Peyer's patch (tissue), 4 donors: ENCODE measurements around the gene COBL. TPM values are rescaled to one million over a fixed set of nuclear protein-coding genes. Genes with fewer than 3 reads are reported as not detected.

Experiments
- DNase-seq, 3 donors: peaks; one replicate each; pipeline ENCODE4 v3.0.0-alpha.2; 2017 to 2019
- H3K27ac ChIP-seq, 4 donors: fragments of 200-600 bp; sonication (generic); one replicate each; pipeline ENCODE4 v1.5.1; 2016 to 2019
- H3K27me3 ChIP-seq, 2 donors: fragments of 200-600 bp; sonication (generic); one replicate each; pipeline ENCODE4 v1.5.1; 2019
- H3K36me3 ChIP-seq, 3 donors: fragments of 200-600 bp; sonication (generic); one replicate each; pipeline ENCODE4 v1.5.1; 2016 to 2019
- H3K4me1 ChIP-seq, 4 donors: fragments of 200-600 bp; sonication (generic); one replicate each; pipeline ENCODE4 v1.5.1; 2016 to 2019
- H3K4me3 ChIP-seq, 4 donors: fragments of 200-600 bp; sonication (generic); 1 replicate in 3 of 4; 2 replicates in 1 of 4; pipeline ENCODE4 v1.5.1; 2016 to 2019; ENCODE audit warnings: mild to moderate bottlenecking in 1 of 4
- H3K9me3 ChIP-seq, 4 donors: fragments of 200-600 bp; sonication (generic); one replicate each; pipeline ENCODE4 v1.5.1; 2016 to 2019; ENCODE audit warnings: mild to moderate bottlenecking in 1 of 4
- CTCF ChIP-seq, 6 experiments: fragments of 450-650 bp in 4 of 6; fragments of 200-600 bp in 2 of 6; sonication (generic) in 1 of 6; IDR thresholded peaks; one replicate each; pipeline ENCODE4 v1.5.1; 2017 to 2019; ENCODE audit warnings: antibody characterized with exemption in 6 of 6, mild to moderate bottlenecking in 3 of 6, moderate library complexity in 1 of 6
- POLR2A ChIP-seq, 2 donors: fragments of 450-650 bp; IDR thresholded peaks; one replicate each; pipeline ENCODE4 v1.5.1; 2017; ENCODE audit warnings: antibody characterized with exemption in 2 of 2, mild to moderate bottlenecking in 2 of 2, moderate library complexity in 2 of 2
- total RNA-seq, 4 donors: library from RNA; depleted of rRNA; stranded (reverse); fragments of >200 nt; gene quantifications; one replicate each; pipeline ENCODE4 v1.1.0, GENCODE V29; 2016

Gene COBL
- total RNA-seq, 4 donors from 2014 or later: 25.6 to 129 (median 116) TPM

DNA sequence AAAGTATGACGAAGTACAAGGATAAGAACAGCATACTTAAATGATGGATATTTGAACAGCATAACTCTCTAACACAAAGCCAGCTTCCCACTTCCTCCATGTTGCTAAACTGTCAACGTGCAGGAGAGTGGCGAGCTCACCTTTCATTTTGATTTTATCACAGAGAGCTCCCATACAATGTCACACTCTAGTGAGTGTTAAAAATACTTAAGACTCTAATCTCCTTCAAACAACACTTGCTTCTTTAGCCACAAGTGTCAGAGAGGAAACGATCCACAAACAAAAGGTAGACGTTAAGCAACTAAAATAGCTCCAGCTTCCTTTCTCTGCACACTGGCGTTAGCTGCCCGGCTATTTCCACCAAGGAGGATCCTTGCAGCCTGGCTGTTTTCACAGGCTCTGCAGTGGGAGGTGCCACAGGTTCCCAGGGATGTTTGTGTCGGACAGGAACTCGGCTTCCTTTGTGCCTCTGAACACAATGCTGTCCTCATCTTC lies 194.6 kb downstream of the COBL start:
- H3K27me3 ChIP-seq: no peaks in the 10 kb centered on the region
- H3K27ac ChIP-seq: no peak overlapping the region
- no peak overlapping the region for H3K4me3 ChIP-seq
- no peaks in the 10 kb centered on the region for H3K4me1 ChIP-seq
- no peaks in the 10 kb centered on the region for H3K36me3 ChIP-seq
- no peak for DNase-seq
- TF ChIP-seq CTCF (IDR thresholded peaks at IDR 0.05) (no peak), POLR2A (IDR thresholded peaks at IDR 0.05) (no peak)
- no peaks in the 10 kb centered on the region for H3K9me3 ChIP-seq

DNA sequence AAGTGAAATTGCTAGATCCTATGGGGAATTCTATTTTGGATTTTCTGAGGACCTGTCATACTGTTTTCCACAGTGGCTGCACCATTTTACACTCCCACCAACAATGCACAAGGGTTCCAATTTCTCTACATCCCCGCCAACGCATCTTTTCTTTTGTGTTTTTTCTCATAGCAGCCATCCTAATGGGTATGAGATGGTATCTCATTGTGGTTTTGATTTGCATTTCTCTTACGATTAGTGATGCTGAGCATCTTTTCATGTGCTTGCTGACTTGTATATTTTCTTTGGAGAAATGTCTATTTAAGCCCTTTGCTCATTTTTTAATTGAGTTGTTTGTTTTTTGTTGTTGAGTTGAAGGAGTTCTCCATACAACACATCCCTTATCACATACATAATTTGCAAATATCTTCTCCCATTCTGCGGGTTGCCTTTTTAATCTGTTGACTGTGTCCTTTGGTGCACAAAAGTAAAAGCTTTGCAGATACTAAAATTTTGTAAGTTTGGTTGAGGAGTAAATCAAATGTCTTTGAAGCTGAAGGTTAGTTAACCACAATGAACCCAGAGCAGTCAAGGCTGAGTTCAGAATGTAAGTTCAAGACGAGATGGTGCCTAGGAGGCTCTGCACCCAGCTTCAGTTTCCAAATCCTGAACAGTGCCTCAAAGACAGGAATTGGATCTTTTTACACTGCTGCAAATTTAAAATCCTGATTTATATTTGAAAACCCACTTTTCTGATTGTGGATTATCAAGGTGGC lies 195.4 kb downstream of the COBL start:
- TF ChIP-seq POLR2A (IDR thresholded peaks at IDR 0.05) (no peak), CTCF (IDR thresholded peaks at IDR 0.05) (no peak)
- H3K4me1 ChIP-seq: no peaks in the 10 kb centered on the region
- H3K36me3 ChIP-seq: no peaks in the 10 kb centered on the region
- no peak overlapping the region for H3K27ac ChIP-seq
- H3K27me3 ChIP-seq: no peaks in the 10 kb centered on the region
- no peak overlapping the region for H3K4me3 ChIP-seq
- no peaks in the 10 kb centered on the region for H3K9me3 ChIP-seq
- no peak for DNase-seq

DNA sequence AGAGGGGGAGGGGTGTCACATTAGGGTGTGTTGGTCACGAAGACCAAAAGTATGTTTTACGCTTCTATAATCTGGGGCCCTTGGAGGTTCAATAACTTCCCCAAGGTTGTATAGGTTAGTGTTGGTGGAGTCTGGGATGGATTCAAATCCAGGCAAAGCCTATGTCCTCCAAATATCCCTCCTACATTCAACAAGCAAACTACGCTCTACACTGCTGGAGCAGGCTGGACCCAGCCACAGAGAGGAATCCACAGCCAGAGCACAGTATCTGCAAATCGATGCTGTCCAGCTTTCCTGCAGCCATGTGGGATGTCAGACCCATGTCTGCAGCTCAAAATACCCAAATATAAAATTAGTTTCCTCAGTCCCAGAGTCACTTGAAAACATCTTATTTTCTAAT lies 198.0 kb downstream of the COBL start:
- no peaks in the 10 kb centered on the region for H3K36me3 ChIP-seq
- no peak for DNase-seq
- no peak overlapping the region for H3K27ac ChIP-seq
- TF ChIP-seq CTCF (IDR thresholded peaks at IDR 0.05) (no peak), POLR2A (IDR thresholded peaks at IDR 0.05) (no peak)
- no peak overlapping the region for H3K4me3 ChIP-seq
- no peaks in the 10 kb centered on the region for H3K4me1 ChIP-seq
- no peaks in the 10 kb centered on the region for H3K9me3 ChIP-seq
- no peaks in the 10 kb centered on the region for H3K27me3 ChIP-seq

- Histone ChIP-seq H3K4me1 (no peaks in the 10 kb centered on the region), H3K27me3 (no peaks in the 10 kb centered on the region), H3K9me3 (no peaks in the 10 kb centered on the region), H3K36me3 (no peaks in the 10 kb centered on the region), H3K4me3 (no peak overlapping the region), H3K27ac (no peak overlapping the region)
- DNase-seq: no peak
- no peak for TF ChIP-seq CTCF (IDR thresholded peaks at IDR 0.05)
- TF ChIP-seq POLR2A (IDR thresholded peaks at IDR 0.05): no peak
Measured at GRCh38 chr7:51114501-51114900, 202.1 kb downstream of the COBL start.

DNA sequence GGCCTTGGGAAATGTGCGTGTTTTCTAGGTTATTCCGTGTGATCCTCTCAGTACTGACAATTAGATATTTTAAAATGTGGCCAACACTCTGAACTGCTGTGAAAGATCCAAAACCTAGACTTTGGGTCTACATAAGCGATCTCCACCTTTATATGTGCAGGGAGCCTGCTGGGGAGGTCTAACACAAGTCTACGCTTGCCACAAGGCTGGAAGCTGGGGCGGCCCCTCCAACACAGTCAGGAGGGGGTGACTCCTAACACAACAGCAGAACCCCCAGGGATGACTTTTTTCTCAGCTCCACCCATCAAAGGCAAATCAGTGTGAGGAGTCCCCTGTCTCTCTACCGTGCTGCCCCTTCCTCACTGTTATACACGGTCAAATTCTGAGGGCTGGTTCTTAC lies 202.6 kb downstream of the COBL start:
- Histone ChIP-seq H3K36me3 (no peaks in the 10 kb centered on the region), H3K9me3 (no peaks in the 10 kb centered on the region), H3K4me1 (no peaks in the 10 kb centered on the region), H3K27ac (no peak overlapping the region), H3K27me3 (no peaks in the 10 kb centered on the region), H3K4me3 (no peak overlapping the region)
- DNase-seq: no peak
- no peak for TF ChIP-seq CTCF (IDR thresholded peaks at IDR 0.05)
- no peak for TF ChIP-seq POLR2A (IDR thresholded peaks at IDR 0.05)
